CD4-positive, alpha-beta T cell treated with Interleukin-10 for 1 hour (primary cell): Measurements from ENCODE around the gene CLDN11.

ENCODE experiments used
- DNase-seq: peaks from one replicate; pipeline ENCODE4 v3.0.0-alpha.2; 2020

Gene CLDN11

DNA sequence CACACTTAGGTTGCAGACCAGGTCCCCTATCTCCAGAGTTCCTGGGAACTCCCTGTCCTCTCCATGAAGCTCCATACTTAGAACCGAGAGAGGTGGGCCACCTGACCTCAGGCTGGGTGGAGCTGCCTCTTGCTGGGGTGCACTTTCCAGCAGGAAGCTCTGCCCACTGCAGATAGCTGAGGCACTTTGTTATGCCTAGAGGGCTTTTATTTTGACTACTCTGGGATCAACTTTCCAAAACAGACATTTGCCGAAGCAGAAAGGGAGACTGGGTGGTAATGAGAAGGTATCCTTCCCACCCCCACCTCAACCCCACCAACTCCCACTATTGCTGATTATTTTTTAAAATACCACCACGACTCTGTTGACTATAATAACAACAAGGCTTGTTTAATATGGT, 54.7 kb downstream of the CLDN11 start:
- DNase-seq, result no peak

DNA sequence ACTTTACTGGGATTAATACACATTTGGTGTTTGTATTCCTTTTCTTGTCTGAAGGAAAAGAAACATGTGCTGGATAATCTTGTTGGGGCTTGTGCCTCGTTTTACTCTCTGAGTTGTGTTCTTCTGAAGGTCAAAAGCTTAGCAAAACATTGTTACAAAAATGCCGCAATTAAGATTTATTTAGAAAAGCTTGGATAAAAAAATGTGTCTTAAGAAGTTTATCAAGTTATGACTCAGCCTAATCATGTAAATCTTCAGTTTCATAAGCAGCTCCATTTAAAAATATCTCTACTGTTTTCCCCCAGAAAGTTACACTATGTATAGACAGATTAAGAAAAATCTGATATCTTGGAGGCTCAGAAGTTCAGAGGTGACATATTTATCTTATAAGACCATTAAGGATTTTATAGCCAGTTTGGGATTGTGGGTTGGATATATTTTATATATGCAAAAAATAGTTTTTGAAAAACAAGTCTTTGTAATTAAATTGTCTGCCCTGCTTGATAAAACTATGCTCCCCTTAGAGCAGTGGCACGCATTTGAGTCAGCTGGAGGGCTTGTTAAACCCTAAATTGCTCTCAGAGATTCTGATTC, 56.5 kb downstream of the CLDN11 start:
- no peak for DNase-seq

DNA sequence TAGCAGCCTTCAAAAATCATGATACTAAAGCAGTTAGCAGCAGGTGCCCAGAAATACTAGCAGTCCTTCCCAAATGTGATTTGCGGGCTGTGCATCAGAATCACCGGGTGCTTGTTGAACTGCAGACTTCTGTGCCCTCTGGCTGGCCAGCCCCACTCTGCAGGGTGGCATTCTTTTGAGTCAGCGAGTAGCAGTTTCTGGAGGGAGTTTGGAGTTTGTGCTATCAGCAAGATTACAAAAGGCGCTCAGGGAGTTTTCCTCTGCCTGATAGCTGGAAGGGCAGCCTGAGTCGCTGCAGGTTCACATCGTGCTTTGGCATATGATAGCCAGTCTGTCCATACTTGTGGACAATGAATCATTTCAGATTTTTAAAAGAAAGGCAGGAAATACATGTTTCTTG, 57.6 kb downstream of the CLDN11 start:
- DNase-seq, result no peak

DNA sequence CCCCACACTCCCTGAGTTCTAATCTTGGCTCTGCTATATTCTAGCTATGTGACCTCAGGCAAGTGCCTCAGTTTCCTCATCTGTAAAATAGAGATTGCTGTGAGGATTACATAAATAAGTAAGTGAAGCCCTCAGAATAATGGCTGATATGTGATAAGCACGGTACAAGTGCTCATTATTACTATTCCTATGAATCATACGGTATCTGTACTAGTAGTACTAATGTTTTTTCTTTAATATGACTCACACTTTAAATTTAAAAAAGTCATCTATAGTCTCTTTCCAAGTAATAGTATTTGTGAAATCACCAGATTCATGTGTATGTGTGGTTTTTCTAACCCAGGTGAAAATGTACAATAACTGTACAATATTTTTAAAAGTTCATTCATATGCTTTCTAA, 58.7 kb downstream of the CLDN11 start:
- DNase-seq, result no peak

DNA sequence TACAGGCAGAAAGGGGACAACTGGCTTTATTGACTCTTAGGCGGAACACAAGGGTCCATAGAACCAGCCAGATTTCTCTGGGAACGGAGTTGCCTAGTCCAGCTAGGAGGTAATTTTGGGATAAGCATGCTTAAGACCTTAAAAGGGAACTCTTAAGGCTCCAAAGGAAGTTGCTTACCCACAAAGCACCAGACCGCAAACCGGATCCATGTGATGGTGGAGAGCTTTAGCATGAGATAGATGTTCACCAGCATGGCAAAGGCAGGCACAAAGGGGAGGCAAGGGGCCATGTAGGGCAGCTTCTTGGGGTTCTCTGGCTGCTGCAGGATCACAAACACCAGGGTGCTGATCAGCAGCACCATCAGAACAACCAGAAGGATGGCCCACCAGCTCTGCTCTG, 61.4 kb downstream of the CLDN11 start:
- no peak for DNase-seq

DNA sequence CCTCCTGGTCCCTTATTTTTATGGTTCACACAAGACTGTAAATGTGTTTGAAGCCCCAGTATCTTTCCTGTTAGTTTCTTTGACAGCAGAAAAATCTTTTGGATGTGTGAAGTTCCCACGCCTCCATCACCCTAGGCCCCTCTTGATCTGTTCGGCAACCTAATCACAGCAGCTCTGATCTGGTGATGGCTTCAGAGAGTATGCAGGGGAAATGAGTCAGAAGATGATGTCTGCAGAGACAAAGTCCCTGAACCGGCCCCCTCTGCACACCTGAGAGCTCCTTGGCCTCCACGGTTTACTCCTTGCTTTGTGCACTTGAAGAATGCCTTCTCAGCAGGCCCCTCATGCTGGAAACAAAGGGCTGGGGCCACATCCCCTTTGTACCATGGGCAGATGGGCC, 63.5 kb downstream of the CLDN11 start:
- DNase-seq, result no peak

DNA sequence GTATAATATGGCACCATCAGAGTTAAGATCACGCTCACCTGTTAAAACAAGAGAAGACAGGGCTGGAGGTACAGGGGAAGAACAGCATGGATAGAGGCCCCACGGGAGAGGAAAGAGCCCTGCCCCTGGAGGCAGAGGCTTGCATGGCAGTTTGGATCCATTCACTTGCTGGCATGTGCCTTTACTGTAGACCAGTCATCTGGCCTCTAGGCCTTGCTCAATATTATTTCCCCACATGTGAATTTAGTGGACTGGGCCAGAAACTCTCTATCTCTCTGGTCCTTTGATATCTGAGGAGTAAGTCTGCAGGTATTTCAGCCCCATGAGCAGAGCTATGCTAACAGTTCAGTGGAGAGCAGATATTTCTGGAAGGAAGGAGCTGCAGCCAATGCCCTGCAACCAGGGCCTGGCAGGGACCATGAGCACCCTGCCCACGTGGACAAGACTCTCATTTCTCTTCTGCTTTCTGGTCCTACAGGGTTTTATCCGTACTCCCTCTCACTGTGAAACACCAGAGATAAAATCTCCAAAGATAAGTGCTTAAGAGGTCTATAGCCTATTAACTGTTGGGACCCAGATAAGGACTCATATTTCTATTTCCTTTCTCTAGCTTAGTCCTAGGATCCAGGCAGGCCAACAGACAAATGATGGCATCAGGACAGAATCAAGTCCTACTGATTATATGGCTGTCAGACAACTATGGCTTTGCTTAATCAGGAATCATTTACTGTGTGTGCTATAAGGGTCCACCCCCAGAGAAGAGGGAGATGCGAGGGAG, 65.0 kb downstream of the CLDN11 start:
- DNase-seq, result no peak
